HCT116 (cell line): ENCODE measurements around the gene RGS7. TPM values are rescaled to one million over a fixed set of nuclear protein-coding genes. Genes with fewer than 3 reads are reported as not detected.

ENCODE experiments used
- ATAC-seq: fragments of 200-7000 bp; cut with Tn5 transposase; 2 replicates; pipeline ENCODE4 v1.9.1; 2020; ENCODE audit warnings: mild to moderate bottlenecking, moderate library complexity
- BruUV-seq: library from RNA; stranded (reverse); fragments of 400-500 nt; replicated peaks from 2 replicates; lab custom pipeline; 2021; lab: Mats Ljungman, UMichigan
- CTCF ChIA-PET: fragments of 300-600 bp; sonication (Branson Sonifier 250); formaldehyde crosslinking; loops from one replicate; lab custom pipeline; 2021; ENCODE audit warnings: antibody characterized with exemption; lab: Charles Lee
- POLR2A ChIA-PET: fragments of 300-600, 350-600 bp; sonication (Branson Sonifier 250); formaldehyde crosslinking; loops from one replicate; lab custom pipeline; 2021; ENCODE audit warnings: antibody characterized with exemption; lab: Charles Lee
- RAD21 ChIA-PET, 2 experiments: fragments of 300-600 bp; sonication (Branson Sonifier 250); formaldehyde crosslinking; loops; one replicate each; lab custom pipeline; 2023; ENCODE audit warnings: low total read pairs in 2 of 2; ENCODE audit not compliant: uncharacterized antibody in 2 of 2, unreplicated experiment in 2 of 2, low non-redundant PET in 1 of 2; lab: Charles Lee
- DNase-seq: peaks from one replicate; pipeline ENCODE4 v3.0.0-alpha.2; 2010; ENCODE audit warnings: low read depth, low spot score
- H2AFZ ChIP-seq: fragments of 200-600 bp; shearing (Covaris generic), sonication (generic); 2 replicates; pipeline ENCODE4 v1.6.1; 2017; ENCODE audit warnings: low read depth, mixed run types, mixed read lengths, antibody characterized with exemption, low read length; ENCODE audit not compliant: poor library complexity, severe bottlenecking
- H3K27ac ChIP-seq: 2 replicates; pipeline ENCODE4 v1.5.1; 2012; ENCODE audit warnings: low read depth, low read length
- H3K27me3 ChIP-seq: fragments of 200-600 bp; sonication (generic); 2 replicates; pipeline ENCODE4 v1.6.1; 2016; ENCODE audit warnings: mixed run types, low read length, mixed read lengths; ENCODE audit not compliant: insufficient read depth
- H3K36me3 ChIP-seq, 2 experiments: fragments of 200-500 bp in 1 of 2; fragments of 200-600 bp in 1 of 2; sonication (Bioruptor generic) in 1 of 2; sonication (generic) in 1 of 2; 2 replicates each; pipeline versions ENCODE4 v1.5.1 to v1.6.1; 2014 to 2016; ENCODE audit warnings: low read length in 2 of 2, inconsistent platforms in 1 of 2, mixed read lengths in 1 of 2, mixed run types in 1 of 2; ENCODE audit not compliant: insufficient read depth in 2 of 2, control insufficient read depth in 1 of 2
- H3K4me1 ChIP-seq, 2 experiments: fragments of 200-600 bp in 1 of 2; sonication (generic) in 1 of 2; 2 replicates each; pipeline versions ENCODE4 v1.5.1 to v1.6.1; 2012 to 2017; ENCODE audit warnings: low read length in 2 of 2, inconsistent platforms in 1 of 2, mild to moderate bottlenecking in 1 of 2, mixed read lengths in 1 of 2, mixed run types in 1 of 2, moderate library complexity in 1 of 2; ENCODE audit not compliant: insufficient read depth in 2 of 2, control insufficient read depth in 1 of 2
- H3K4me2 ChIP-seq: fragments of 200-600 bp; sonication (generic); 2 replicates; pipeline ENCODE4 v1.6.1; 2017; ENCODE audit warnings: mixed run types, low read length, mixed read lengths
- H3K4me3 ChIP-seq, 2 experiments: fragments of 200-600 bp in 1 of 2; sonication (generic) in 1 of 2; replicated peaks in 1 of 2; 2 replicates each; pipeline ENCODE4 v1.5.1; 2011 to 2016; ENCODE audit warnings: low read length in 2 of 2, control low read depth in 1 of 2, low read depth in 1 of 2, mild to moderate bottlenecking in 1 of 2, mixed read lengths in 1 of 2, mixed run types in 1 of 2
- H3K79me2 ChIP-seq: fragments of 200-600 bp; sonication (generic); 2 replicates; pipeline ENCODE4 v1.6.1; 2017; ENCODE audit warnings: mild to moderate bottlenecking, mixed run types, low read length, moderate library complexity, mixed read lengths; ENCODE audit not compliant: insufficient read depth
- H3K9ac ChIP-seq: fragments of 200-600 bp; sonication (generic); 2 replicates; pipeline ENCODE4 v1.6.1; 2016; ENCODE audit warnings: low read length, mixed read lengths
- H3K9me2 ChIP-seq: fragments of 200-600 bp; sonication (generic), shearing (Covaris generic); 2 replicates; pipeline ENCODE4 v1.6.1; 2017; ENCODE audit warnings: mixed run types, mild to moderate bottlenecking, moderate library complexity; ENCODE audit not compliant: insufficient read depth
- H3K9me3 ChIP-seq, 2 experiments: fragments of 200-500 bp in 1 of 2; fragments of 200-600 bp in 1 of 2; sonication (Bioruptor generic) in 1 of 2; sonication (generic) in 1 of 2; 2 replicates each; pipeline ENCODE4 v1.6.1; 2014 to 2017; ENCODE audit warnings: low read length in 2 of 2, mixed read lengths in 2 of 2, inconsistent platforms in 1 of 2, low read depth in 1 of 2, mild to moderate bottlenecking in 1 of 2, mixed run types in 1 of 2, moderate library complexity in 1 of 2; ENCODE audit not compliant: control insufficient read depth in 1 of 2, insufficient read depth in 1 of 2
- H4K20me1 ChIP-seq: fragments of 200-600 bp; sonication (generic), shearing (Covaris generic); 2 replicates; pipeline ENCODE4 v1.6.1; 2017; ENCODE audit warnings: mixed run types, mild to moderate bottlenecking, moderate library complexity; ENCODE audit not compliant: insufficient read depth
- ATF3 ChIP-seq: IDR thresholded peaks from 2 replicates; pipeline ENCODE4 v1.6.1; 2012
- CEBPB ChIP-seq: IDR thresholded peaks from 2 replicates; pipeline ENCODE4 v1.6.1; 2012; ENCODE audit warnings: low read depth
- EGR1 ChIP-seq: IDR thresholded peaks from 2 replicates; pipeline ENCODE4 v1.6.1; 2012; ENCODE audit warnings: low read depth
- EZH2 ChIP-seq: fragments of 200-600 bp; sonication (generic); IDR thresholded peaks from 2 replicates; pipeline ENCODE4 v1.6.1; 2017; ENCODE audit warnings: antibody characterized with exemption, mixed run types
- RAD21 ChIP-seq: IDR thresholded peaks from 2 replicates; pipeline ENCODE4 v1.6.1; 2012; ENCODE audit warnings: low read depth, mild to moderate bottlenecking
- SIN3A ChIP-seq: IDR thresholded peaks from 2 replicates; pipeline ENCODE4 v1.6.1; 2012; ENCODE audit warnings: low read depth
- SP1 ChIP-seq: IDR thresholded peaks from 2 replicates; pipeline ENCODE4 v1.6.1; 2012; ENCODE audit warnings: low read depth
- TCF7L2 ChIP-seq: IDR thresholded peaks from 2 replicates; pipeline ENCODE4 v1.7.0; 2011; ENCODE audit warnings: borderline replicate concordance, inconsistent platforms; ENCODE audit not compliant: insufficient read depth, insufficient read length; ENCODE audit errors: extremely low read depth
- YY1 ChIP-seq: IDR thresholded peaks from 2 replicates; pipeline ENCODE4 v1.6.1; 2011; ENCODE audit warnings: low read length, low read depth, moderate library complexity, mild to moderate bottlenecking; ENCODE audit not compliant: insufficient replicate concordance; ENCODE audit errors: extremely low read depth
- ZBTB33 ChIP-seq: IDR thresholded peaks from 2 replicates; pipeline ENCODE4 v1.6.1; 2011; ENCODE audit warnings: mild to moderate bottlenecking, low read length, moderate library complexity; ENCODE audit not compliant: insufficient replicate concordance; ENCODE audit errors: extremely low read depth
- ZNF274 ChIP-seq: fragments of 200-500 bp; sonication (Bioruptor generic); IDR thresholded peaks from 2 replicates; pipeline ENCODE4 v1.6.1; 2014; ENCODE audit warnings: mild to moderate bottlenecking, low read depth, low read length, inconsistent platforms
- intact Hi-C: fragments of 100-400 bp; cut with micrococcal nuclease; formaldehyde crosslinking; loops from 2 replicates; pipeline ENCODE4 v1.10.0; 2022
- total RNA-seq: library from RNA; stranded (reverse); gene quantifications from one replicate; pipeline ENCODE4 v1.2.1, GENCODE V29; 2021; ENCODE audit not compliant: unreplicated experiment
- TF ChIP-seq, protein P1 (sequence below): IDR thresholded peaks from 2 replicates; pipeline ENCODE4 v1.6.1; 2012

RGS7 gene
- total RNA-seq, 1 experiment from 2014 or later = not detected

DNA sequence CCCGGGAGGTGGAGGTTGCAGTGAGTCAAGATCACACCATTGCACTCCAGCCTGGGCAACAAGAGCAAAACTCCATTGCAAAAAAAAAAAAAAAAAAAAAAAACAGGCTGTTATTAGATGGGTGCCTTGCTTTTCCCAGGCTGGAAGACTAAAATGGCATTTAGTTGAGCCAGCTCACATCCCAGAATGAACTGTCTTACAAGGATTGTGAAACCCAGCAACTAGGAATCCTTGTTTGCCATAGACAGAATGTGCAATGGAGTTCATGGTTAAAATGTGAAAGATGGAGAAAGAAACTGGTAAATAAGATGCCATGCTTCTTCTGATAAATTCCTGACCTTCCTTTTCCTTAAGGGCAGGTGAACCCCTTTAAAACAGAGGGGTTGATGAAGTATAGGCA, 529.2 kb downstream of the RGS7 start:
- DNase-seq (no peak), ATAC-seq (no peak)
- no peaks in the 10 kb centered on the region for H3K79me2 ChIP-seq
- peaks cover 7% of the 10 kb centered on the region in 2 experiments; a peak in 2 of 4 replicates for H3K9me3 ChIP-seq
- no peak overlapping the region for H3K4me3 ChIP-seq
- H3K9ac ChIP-seq = no peak overlapping the region
- H3K4me2 ChIP-seq = no peak overlapping the region
- ChIA-PET CTCF (no interaction called here), RAD21 (no interaction called here), POLR2A (no interaction called here)
- no peaks in the 10 kb centered on the region for H3K4me1 ChIP-seq
- H3K9me2 ChIP-seq = no peaks in the 10 kb centered on the region
- H2AFZ ChIP-seq = no peak overlapping the region
- intact Hi-C loops = no loop called here
- H4K20me1 ChIP-seq = no peaks in the 10 kb centered on the region
- no peaks in the 10 kb centered on the region for H3K27me3 ChIP-seq
- TF ChIP-seq ZBTB33 (no peak), ZNF274 (no peak), YY1 (no peak), TCF7L2 (no peak), EZH2 (no peak), ATF3 (no peak), RAD21 (no peak), SIN3A (no peak), CEBPB (no peak), EGR1 (no peak), SP1 (no peak)
- TF ChIP-seq, protein P1, sequence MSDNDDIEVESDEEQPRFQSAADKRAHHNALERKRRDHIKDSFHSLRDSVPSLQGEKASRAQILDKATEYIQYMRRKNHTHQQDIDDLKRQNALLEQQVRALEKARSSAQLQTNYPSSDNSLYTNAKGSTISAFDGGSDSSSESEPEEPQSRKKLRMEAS = no peak
- no peak overlapping the region for H3K27ac ChIP-seq
- H3K36me3 ChIP-seq = no peaks in the 10 kb centered on the region
- BruUV-seq = no TSS peak
